IPS-18a (cell line): Measurements from ENCODE around the gene IFITM2.
A peak's percentile ranks its signal among the peaks of the same experiment; 100 is the strongest.
"Not testable (repeated sequence)": the region's sequence is repeated elsewhere in the genome, so short reads cannot be mapped to it uniquely, and the experiment has no call there.

Source experiments
- H3K27ac ChIP-seq: one replicate; pipeline ENCODE4 v1.5.1; 2013; ENCODE audit warnings: low read length
- H3K27me3 ChIP-seq: one replicate; pipeline ENCODE4 v1.6.1; 2013; ENCODE audit warnings: mild to moderate bottlenecking, low read length; ENCODE audit not compliant: control insufficient read depth, insufficient read depth
- H3K36me3 ChIP-seq: one replicate; pipeline ENCODE4 v1.6.1; 2013; ENCODE audit warnings: low read depth, low read length; ENCODE audit not compliant: control insufficient read depth
- H3K4me1 ChIP-seq: one replicate; pipeline ENCODE4 v1.6.1; 2013; ENCODE audit warnings: low read depth, low read length; ENCODE audit not compliant: control insufficient read depth
- H3K4me3 ChIP-seq: one replicate; pipeline ENCODE4 v1.5.1; 2013; ENCODE audit warnings: low read length
- H3K9ac ChIP-seq: one replicate; pipeline ENCODE4 v1.6.1; 2013; ENCODE audit warnings: mild to moderate bottlenecking, low read length, moderate library complexity
- H3K9me3 ChIP-seq: one replicate; pipeline ENCODE4 v1.6.1; 2013; ENCODE audit warnings: low read depth, low read length; ENCODE audit not compliant: control insufficient read depth

IFITM2 gene

GRCh38 chr11:283405-284104 lies 24.1 kb upstream of the IFITM2 start:
- peaks cover 5% of the 10 kb centered on the region for H3K4me1 ChIP-seq
- H3K9me3 ChIP-seq = no peaks in the 10 kb centered on the region
- no peak overlapping the region for H3K27ac ChIP-seq
- H3K27me3 ChIP-seq = peaks cover 49% of the 10 kb centered on the region
- H3K9ac ChIP-seq = no peak overlapping the region
- H3K36me3 ChIP-seq = no peaks in the 10 kb centered on the region
- no peak overlapping the region for H3K4me3 ChIP-seq

DNA sequence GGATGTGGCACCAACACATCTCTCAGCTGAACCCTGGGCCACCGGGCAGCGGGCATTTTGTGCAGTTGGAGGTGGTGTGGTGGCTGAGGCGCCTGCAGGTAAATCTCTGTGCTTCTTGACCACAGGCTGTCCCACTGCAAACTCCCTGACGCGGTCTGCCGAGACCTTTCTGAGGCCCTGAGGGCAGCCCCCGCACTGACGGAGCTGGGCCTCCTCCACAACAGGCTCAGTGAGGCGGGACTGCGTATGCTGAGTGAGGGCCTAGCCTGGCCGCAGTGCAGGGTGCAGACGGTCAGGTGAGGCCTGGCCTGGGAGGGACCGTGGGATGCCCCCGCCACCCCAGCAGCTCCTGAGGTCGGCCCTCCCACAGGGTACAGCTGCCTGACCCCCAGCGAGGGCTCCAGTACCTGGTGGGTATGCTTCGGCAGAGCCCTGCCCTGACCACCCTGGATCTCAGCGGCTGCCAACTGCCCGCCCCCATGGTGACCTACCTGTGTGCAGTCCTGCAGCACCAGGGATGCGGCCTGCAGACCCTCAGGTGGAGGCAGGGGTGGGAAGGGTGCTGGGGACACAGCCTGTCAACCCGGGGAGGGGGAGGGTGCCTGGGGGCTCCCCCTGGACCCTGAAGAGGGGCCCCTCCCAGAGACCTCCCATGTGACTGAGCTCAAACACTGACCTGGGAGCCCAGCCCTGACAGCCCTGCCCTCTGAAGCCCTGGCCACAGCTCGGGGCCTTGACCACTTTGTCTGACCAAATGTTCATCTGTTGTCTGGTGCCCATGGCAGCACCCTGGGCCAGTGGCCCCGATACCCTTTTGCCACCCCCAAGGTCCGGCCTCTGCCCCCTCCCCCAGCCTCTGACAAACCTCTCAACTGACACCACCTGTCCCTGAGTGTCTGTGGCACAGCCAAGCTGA lies 23.3 kb upstream of the IFITM2 start:
- H3K9ac ChIP-seq = no peak overlapping the region
- no peak overlapping the region for H3K4me3 ChIP-seq
- no peaks in the 10 kb centered on the region for H3K9me3 ChIP-seq
- H3K27ac ChIP-seq = no peak overlapping the region
- peaks cover 49% of the 10 kb centered on the region for H3K27me3 ChIP-seq
- no peaks in the 10 kb centered on the region for H3K36me3 ChIP-seq
- H3K4me1 ChIP-seq = peaks cover 5% of the 10 kb centered on the region

- Histone ChIP-seq H3K27me3 (peaks cover 40% of the 10 kb centered on the region), H3K9ac (no peak overlapping the region), H3K4me3 (no peak overlapping the region), H3K36me3 (no peaks in the 10 kb centered on the region), H3K4me1 (peaks cover 12% of the 10 kb centered on the region), H3K27ac (no peak overlapping the region), H3K9me3 (no peaks in the 10 kb centered on the region)
Measured at GRCh38 chr11:285021-285893, 22.4 kb upstream of the IFITM2 start.

DNA sequence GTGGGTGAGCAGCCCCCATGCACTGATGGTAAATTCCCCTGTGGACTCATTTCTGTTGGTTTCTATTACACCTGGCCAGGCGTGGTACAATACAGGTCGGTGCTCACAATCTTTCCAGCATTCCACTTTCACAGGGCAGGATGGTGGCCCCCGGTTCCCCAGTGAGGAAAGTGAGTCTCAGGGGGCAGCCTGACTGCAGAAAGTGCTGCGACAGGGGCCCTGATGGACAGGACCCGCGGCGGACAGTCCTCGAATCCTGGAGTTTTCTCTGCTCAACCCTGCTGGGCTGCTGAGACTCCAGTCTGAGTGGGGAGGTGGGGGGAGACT lies 21.8 kb upstream of the IFITM2 start:
- Histone ChIP-seq H3K4me3 (no peak overlapping the region), H3K4me1 (peaks cover 12% of the 10 kb centered on the region), H3K36me3 (no peaks in the 10 kb centered on the region), H3K27ac (no peak overlapping the region), H3K27me3 (peaks cover 34% of the 10 kb centered on the region), H3K9me3 (no peaks in the 10 kb centered on the region), H3K9ac (no peak overlapping the region)

DNA sequence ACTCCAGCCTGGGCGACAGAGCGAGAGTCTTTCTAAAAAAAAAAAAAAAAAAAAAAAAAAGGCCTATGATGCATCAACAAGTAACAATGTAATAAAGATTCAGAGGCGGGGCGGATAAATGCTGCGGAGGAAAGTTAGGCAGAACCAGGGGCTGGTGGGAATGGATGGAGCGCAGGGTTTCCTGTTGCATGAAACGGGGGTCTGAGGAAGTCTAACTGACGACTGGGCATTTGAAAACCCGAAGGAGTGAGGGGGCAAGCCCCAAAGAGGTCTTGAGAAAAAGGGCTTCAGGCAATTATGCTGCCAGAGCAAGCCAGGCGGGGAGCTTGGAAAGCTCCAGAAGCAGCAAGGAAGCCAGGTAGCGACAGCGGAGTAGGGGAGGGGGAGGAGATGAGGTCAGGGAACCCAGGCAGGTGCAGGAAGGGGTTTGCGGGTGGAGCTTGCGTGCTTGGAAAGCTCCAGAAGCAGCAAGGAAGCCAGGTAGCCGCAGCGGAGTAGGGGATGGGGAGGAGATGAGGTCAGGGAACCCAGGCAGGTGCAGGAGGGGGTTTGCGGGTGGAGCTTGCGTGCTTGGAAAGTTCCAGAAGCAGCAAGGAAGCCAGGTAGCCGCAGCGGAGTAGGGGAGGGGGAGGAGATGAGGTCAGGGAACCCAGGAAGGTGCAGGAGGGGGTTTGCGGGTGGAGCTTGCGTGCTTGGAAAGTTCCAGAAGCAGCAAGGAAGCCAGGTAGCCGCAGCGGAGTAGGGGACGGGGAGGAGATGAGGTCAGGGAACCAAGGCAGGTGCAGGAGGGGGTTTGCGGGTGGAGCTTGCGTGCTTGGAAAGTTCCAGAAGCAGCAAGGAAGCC lies 20.4 kb upstream of the IFITM2 start:
- not testable (repeated sequence) for H3K9ac ChIP-seq, H3K4me3 ChIP-seq

DNA sequence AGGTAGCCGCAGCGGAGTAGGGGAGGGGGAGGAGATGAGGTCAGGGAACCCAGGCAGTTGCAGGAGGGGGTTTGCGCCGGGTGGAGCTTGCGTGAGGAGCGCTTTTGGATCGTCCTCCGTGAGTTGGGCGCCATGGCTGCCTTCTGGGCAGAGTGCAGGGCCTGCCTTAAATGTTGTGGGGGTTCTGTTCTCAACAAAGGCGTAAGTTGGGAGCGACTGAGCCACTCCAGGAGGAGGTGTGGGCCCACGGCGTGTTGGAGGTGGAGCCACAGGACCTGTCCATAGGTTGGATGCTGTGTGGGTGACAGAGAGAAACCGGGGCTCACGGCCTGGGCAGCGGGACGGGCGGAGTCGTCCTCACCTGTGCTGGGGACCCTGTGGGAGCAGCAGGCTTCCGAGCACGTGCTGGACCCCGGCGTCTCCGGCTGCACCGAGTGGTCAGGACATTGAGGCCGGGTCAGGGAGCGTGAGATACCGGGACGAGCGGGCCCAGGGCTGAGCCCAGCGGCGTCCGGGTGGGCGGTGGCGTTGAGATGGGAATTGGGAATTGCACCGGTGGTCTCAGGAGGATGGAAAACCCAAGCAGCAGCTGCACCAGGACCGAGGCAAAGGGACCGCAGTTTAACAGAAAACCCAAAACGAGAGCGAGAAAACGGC lies 19.7 kb upstream of the IFITM2 start:
- Histone ChIP-seq H3K36me3 (peaks cover 9% of the 10 kb centered on the region), H3K9ac (no peak overlapping the region), H3K4me1 (peaks cover 12% of the 10 kb centered on the region), H3K4me3 (peak overlapping the region; percentile 63), H3K27ac (no peak overlapping the region), H3K27me3 (peaks cover 17% of the 10 kb centered on the region), H3K9me3 (no peaks in the 10 kb centered on the region)

More for the DNA sequence above, 20.4 kb upstream of the IFITM2 start:
- H3K27me3 ChIP-seq = peaks cover 21% of the 10 kb centered on the region
- peaks cover 12% of the 10 kb centered on the region for H3K4me1 ChIP-seq
- H3K36me3 ChIP-seq, H3K9me3 ChIP-seq, H3K27ac ChIP-seq: not testable (repeated sequence)

DNA sequence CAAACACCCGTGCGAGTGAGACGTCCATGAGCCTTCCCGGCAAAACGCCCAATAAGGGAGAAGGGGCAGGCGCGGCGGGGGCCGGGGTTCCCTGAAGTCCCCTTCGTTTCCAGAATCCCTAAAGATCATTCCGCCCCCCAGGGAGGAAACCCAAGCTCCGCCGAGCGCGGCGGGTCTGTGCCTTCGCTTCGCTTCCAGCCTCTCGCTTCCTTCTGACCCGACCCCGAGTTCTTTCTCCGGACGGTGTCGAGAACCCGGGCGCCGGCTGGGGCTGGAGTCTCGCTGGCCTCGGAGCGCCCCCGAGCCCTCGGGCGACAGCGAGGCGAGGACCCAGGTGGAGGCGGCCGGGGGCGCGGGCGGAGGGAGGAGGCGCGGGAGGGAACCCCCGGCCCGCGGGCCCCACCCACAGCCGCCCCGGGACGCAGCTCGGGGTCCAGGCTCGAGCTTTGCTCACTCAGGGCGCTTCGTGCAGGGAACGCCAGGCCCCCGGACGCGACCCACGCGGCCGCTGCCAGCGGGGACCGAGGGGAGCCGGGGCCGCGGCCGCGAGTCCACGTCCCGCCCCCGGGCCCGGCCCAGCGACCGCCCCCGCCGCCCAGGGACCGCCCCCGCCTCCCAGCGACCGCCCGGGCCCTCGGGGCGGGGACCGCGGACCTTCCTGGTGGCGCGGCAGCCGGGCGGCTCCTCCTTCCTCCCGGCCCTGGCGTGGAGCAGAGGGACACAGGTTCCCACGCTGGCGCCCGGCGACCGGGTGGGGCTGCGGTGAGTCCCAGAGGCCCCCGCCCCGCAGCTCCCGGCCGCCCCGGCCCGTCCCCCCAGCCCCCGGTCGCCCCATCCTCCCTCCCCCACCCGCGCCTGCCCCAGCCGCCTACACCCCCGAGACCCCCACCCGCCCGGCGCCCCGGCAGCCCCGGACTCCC lies 18.9 kb upstream of the IFITM2 start, which contains the start of gene PGGHG:
TSS of gene PGGHG (plus strand) at position 649 of the 920 bp plus-strand sequence. CDS start 691 bp downstream, outside the sequence.
- H3K9me3 ChIP-seq = no peaks in the 10 kb centered on the region
- H3K9ac ChIP-seq = no peak within 1 kb of the TSS
- H3K36me3 ChIP-seq = peaks cover 14% of the 10 kb centered on the region
- no peak within 1 kb of the TSS for H3K27ac ChIP-seq
- H3K27me3 ChIP-seq = peaks cover 17% of the 10 kb centered on the region
- H3K4me3 ChIP-seq = peak within 1 kb of the TSS; percentile 63
- H3K4me1 ChIP-seq = peaks cover 12% of the 10 kb centered on the region

GRCh38 chr11:289398-289711 lies 18.3 kb upstream of the IFITM2 start:
- H3K4me1 ChIP-seq = peaks cover 12% of the 10 kb centered on the region

GRCh38 chr11:289712-290620 lies 17.6 kb upstream of the IFITM2 start:
- H3K27ac ChIP-seq = no peak overlapping the region
- H3K4me1 ChIP-seq = peaks cover 12% of the 10 kb centered on the region
- H3K4me3 ChIP-seq = no peak overlapping the region
- peaks cover 17% of the 10 kb centered on the region for H3K27me3 ChIP-seq
- H3K9me3 ChIP-seq = no peaks in the 10 kb centered on the region
- H3K9ac ChIP-seq = no peak overlapping the region
- H3K36me3 ChIP-seq = peaks cover 17% of the 10 kb centered on the region

More at GRCh38 chr11:289398-289711, 18.3 kb upstream of the IFITM2 start:
- no peak overlapping the region for H3K4me3 ChIP-seq
- no peaks in the 10 kb centered on the region for H3K9me3 ChIP-seq
- H3K9ac ChIP-seq = no peak overlapping the region
- H3K27ac ChIP-seq = no peak overlapping the region
- H3K36me3 ChIP-seq = peaks cover 14% of the 10 kb centered on the region
- peaks cover 17% of the 10 kb centered on the region for H3K27me3 ChIP-seq
